Measurements from ENCODE around the gene MPST. TPM values are rescaled to one million over a fixed set of nuclear protein-coding genes. Genes with fewer than 3 reads are reported as not detected.

MPST gene
- total RNA-seq, 5 donors from 2014 or later (not counting 1 experiment from before 2014, with no cell fraction given): 2.4 to 10.7 (median 7.1) TPM

DNA sequence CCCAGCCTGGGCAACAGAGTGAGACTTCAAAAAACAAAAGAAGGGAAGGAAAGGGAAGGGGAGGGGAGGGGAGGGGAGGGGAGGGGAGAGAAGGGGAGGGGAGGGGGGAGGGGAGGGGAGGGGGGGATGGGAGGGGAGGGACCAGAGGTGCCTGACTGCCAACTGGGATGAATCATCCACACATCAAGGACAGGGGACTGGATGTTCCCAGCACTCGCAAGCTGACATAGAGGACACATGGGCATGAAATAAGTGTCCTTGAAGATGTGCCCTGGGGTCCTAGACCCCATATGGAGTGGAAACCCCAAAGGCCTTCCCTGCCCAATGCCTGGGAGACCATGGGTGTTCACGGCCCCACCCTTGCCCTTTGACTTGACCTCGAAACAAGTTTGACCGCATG, 20.1 kb upstream of the MPST start:
- H3K4me1 Mint-ChIP-seq: no peaks in the 10 kb centered on the region
- DNase-seq (no peak), ATAC-seq (replicated peaks in 1 of 4) (no peak)
- no peak overlapping the region for H3K4me3 ChIP-seq (ENCODE audit: control insufficient read depth in 1 of 2, extremely low read depth in 1 of 2, low read length in 1 of 2)
- peaks cover 0 to 35% of the 10 kb centered on the region in 2 experiments for H3K27me3 ChIP-seq (replicated peaks in 1 of 2; ENCODE audit: control insufficient read depth in 2 of 2, extremely low read depth in 1 of 2, insufficient read depth in 2 of 2, low read length in 1 of 2)
- H3K27me3 Mint-ChIP-seq: peaks cover 14 to 17% of the 10 kb centered on the region in 2 donors
- H3K36me3 ChIP-seq (ENCODE audit: control insufficient read depth in 2 of 2, extremely low read depth in 1 of 2, insufficient read depth in 1 of 2, low read length in 1 of 2): no peaks in the 10 kb centered on the region
- H3K27ac ChIP-seq (ENCODE audit: low read length): no peak overlapping the region
- POLR2A ChIA-PET: no interaction called here
- H3K27ac Mint-ChIP-seq: no peak overlapping the region
- no peak overlapping the region for H3K4me3 Mint-ChIP-seq
- H3K9me3 Mint-ChIP-seq: no peaks in the 10 kb centered on the region
- CTCF ChIA-PET: no interaction called here
- no peaks in the 10 kb centered on the region for H3K9me3 ChIP-seq
- H3K4me1 ChIP-seq (ENCODE audit: control insufficient read depth in 1 of 2, extremely low read depth in 1 of 2, insufficient read depth in 2 of 2, low read length in 2 of 2): no peaks in the 10 kb centered on the region
- H3K36me3 Mint-ChIP-seq: no peaks in the 10 kb centered on the region
- 83% methylated on average over 1 of the region's 4 CpGs for WGBS (ENCODE audit: insufficient coverage)

DNA sequence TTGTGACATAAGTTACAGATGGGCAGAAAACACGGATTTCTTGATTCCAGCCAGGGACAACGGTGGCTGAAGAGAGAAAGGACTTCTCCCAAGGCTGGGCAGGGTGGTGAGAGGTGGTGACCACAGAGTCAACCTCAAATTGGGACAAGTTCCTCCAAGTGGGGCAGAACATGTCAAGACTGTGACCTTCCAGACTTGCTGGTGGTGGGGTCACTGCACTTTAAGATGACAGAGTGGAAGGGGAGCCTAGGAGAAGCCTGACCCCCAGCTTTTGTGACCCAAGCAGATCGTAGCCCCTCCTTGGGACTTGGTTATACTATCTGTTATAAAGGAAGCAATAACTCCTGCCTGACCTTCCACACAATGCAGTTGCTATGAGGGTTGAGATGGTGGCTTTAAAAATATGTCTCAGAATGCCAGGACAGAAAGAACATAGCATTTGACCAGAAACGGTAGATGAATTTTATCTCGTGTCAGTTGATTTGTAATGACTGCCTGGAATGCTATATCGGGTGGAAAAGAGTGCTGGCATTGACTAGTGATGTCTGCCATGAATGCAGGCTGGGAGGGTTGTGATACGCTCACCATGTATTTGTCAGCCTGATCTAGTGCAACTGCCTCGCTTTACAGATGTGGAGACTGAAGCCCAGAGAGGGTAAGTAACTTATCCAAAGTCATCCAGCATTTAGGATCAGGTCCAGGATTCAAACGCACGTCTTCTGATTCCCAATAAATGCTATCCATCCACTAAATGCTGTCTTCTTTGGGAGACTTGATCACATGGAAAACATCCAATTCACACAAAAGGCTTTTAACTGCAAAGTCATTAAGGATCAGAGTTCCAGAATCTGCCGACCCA, 18.6 kb upstream of the MPST start:
- no peaks in the 10 kb centered on the region for H3K4me1 Mint-ChIP-seq

DNA sequence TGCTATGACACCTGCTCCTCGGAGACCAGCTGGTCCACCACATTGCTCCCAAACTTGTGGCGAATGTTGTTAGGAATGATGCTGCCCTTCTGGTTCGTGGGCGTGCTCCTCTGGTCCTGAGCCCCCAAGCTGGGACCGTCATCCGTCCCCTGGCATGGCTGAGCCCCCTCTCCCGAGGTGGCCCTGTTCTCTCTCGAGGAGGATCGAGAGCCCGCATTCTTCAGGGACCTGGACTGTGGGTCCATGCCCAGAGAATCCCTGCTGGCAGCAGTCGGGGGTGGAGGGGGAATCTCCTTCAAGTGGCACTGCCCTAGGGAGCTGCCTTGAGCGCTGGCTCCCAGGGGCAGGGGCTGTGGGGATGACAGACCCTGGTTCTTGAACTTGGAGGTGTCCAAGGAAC, 17.7 kb upstream of the MPST start:
- no peaks in the 10 kb centered on the region for H3K4me1 Mint-ChIP-seq
- CTCF ChIA-PET: no interaction called here
- peaks cover 13 to 18% of the 10 kb centered on the region in 2 donors for H3K27me3 Mint-ChIP-seq
- DNase-seq (no peak), ATAC-seq (replicated peaks in 1 of 4) (no peak)
- WGBS (ENCODE audit: insufficient coverage): 85% methylated on average over 11 of the region's 12 CpGs
- no peaks in the 10 kb centered on the region for H3K36me3 ChIP-seq (ENCODE audit: control insufficient read depth in 2 of 2, extremely low read depth in 1 of 2, insufficient read depth in 1 of 2, low read length in 1 of 2)
- no peaks in the 10 kb centered on the region for H3K9me3 Mint-ChIP-seq
- no peak overlapping the region for H3K27ac ChIP-seq (ENCODE audit: low read length)
- no peaks in the 10 kb centered on the region for H3K9me3 ChIP-seq
- POLR2A ChIA-PET: no interaction called here
- H3K4me3 Mint-ChIP-seq: no peak overlapping the region
- no peaks in the 10 kb centered on the region for H3K4me1 ChIP-seq (ENCODE audit: control insufficient read depth in 1 of 2, extremely low read depth in 1 of 2, insufficient read depth in 2 of 2, low read length in 2 of 2)
- no peak overlapping the region for H3K4me3 ChIP-seq (ENCODE audit: control insufficient read depth in 1 of 2, extremely low read depth in 1 of 2, low read length in 1 of 2)
- no peaks in the 10 kb centered on the region for H3K36me3 Mint-ChIP-seq
- H3K27me3 ChIP-seq (replicated peaks in 1 of 2; ENCODE audit: control insufficient read depth in 2 of 2, extremely low read depth in 1 of 2, insufficient read depth in 2 of 2, low read length in 1 of 2): peaks cover 0 to 29% of the 10 kb centered on the region in 2 experiments
- no peak overlapping the region for H3K27ac Mint-ChIP-seq

More for the DNA sequence above, 18.6 kb upstream of the MPST start:
- peaks cover 0 to 29% of the 10 kb centered on the region in 2 experiments for H3K27me3 ChIP-seq (replicated peaks in 1 of 2; ENCODE audit: control insufficient read depth in 2 of 2, extremely low read depth in 1 of 2, insufficient read depth in 2 of 2, low read length in 1 of 2)
- no peaks in the 10 kb centered on the region for H3K36me3 ChIP-seq (ENCODE audit: control insufficient read depth in 2 of 2, extremely low read depth in 1 of 2, insufficient read depth in 1 of 2, low read length in 1 of 2)
- H3K27me3 Mint-ChIP-seq: peaks cover 10 to 11% of the 10 kb centered on the region in 2 donors
- H3K4me3 ChIP-seq (ENCODE audit: control insufficient read depth in 1 of 2, extremely low read depth in 1 of 2, low read length in 1 of 2): no peak overlapping the region
- ChIA-PET CTCF (no interaction called here), POLR2A (no interaction called here)
- H3K4me3 Mint-ChIP-seq: no peak overlapping the region
- H3K27ac Mint-ChIP-seq: no peak overlapping the region
- 78% methylated on average over 6 of the region's 11 CpGs for WGBS (ENCODE audit: insufficient coverage)
- H3K4me1 ChIP-seq (ENCODE audit: control insufficient read depth in 1 of 2, extremely low read depth in 1 of 2, insufficient read depth in 2 of 2, low read length in 2 of 2): no peaks in the 10 kb centered on the region
- H3K9me3 ChIP-seq: no peaks in the 10 kb centered on the region
- H3K27ac ChIP-seq (ENCODE audit: low read length): no peak overlapping the region
- no peaks in the 10 kb centered on the region for H3K9me3 Mint-ChIP-seq
- no peak for ATAC-seq (replicated peaks in 1 of 4)
- no peak for DNase-seq
- no peaks in the 10 kb centered on the region for H3K36me3 Mint-ChIP-seq

DNA sequence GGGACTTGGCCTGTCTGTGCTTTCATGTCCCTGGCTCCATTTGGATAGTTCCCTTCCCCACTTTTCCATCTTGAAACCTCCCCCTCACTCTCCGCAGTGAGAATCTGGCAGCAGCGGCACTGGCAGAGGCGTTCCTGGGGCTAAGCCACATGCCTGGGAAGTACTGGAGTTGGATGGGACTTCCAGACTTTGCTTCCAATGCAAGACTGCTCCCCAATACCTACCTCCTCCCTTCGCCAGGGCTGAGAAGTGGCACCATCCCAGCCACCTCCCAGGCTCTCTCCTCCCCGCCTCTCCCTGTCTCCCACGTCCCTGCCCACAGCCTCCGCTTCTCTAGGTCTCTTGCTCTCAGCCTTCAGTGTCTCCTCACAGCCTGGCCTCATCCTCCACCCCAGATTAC, 16.9 kb upstream of the MPST start:
- no peaks in the 10 kb centered on the region for H3K4me1 Mint-ChIP-seq
- Histone ChIP-seq H3K27ac (ENCODE audit: low read length) (no peak overlapping the region), H3K27me3 (replicated peaks in 1 of 2; ENCODE audit: control insufficient read depth in 2 of 2, extremely low read depth in 1 of 2, insufficient read depth in 2 of 2, low read length in 1 of 2) (peaks cover 0 to 29% of the 10 kb centered on the region in 2 experiments), H3K4me1 (ENCODE audit: control insufficient read depth in 1 of 2, extremely low read depth in 1 of 2, insufficient read depth in 2 of 2, low read length in 2 of 2) (no peaks in the 10 kb centered on the region), H3K4me3 (ENCODE audit: control insufficient read depth in 1 of 2, extremely low read depth in 1 of 2, low read length in 1 of 2) (no peak overlapping the region), H3K36me3 (ENCODE audit: control insufficient read depth in 2 of 2, extremely low read depth in 1 of 2, insufficient read depth in 1 of 2, low read length in 1 of 2) (no peaks in the 10 kb centered on the region), H3K9me3 (no peaks in the 10 kb centered on the region)
- no CpG with 5 or more reads among the region's 7 CpGs for WGBS (ENCODE audit: insufficient coverage)
- peaks cover 11 to 19% of the 10 kb centered on the region in 2 donors for H3K27me3 Mint-ChIP-seq
- DNase-seq: no peak
- no peaks in the 10 kb centered on the region for H3K36me3 Mint-ChIP-seq
- H3K27ac Mint-ChIP-seq: no peak overlapping the region
- ChIA-PET POLR2A (no interaction called here), CTCF (interaction anchor here in 1 of 2 donors (0.6 kb wide), 1 partner anchor 988 kb away, joined by 3 read pairs; no protein-coding TSS in a partner anchor)
- no peaks in the 10 kb centered on the region for H3K9me3 Mint-ChIP-seq
- no peak overlapping the region for H3K4me3 Mint-ChIP-seq
- ATAC-seq (replicated peaks in 1 of 4): no peak

DNA sequence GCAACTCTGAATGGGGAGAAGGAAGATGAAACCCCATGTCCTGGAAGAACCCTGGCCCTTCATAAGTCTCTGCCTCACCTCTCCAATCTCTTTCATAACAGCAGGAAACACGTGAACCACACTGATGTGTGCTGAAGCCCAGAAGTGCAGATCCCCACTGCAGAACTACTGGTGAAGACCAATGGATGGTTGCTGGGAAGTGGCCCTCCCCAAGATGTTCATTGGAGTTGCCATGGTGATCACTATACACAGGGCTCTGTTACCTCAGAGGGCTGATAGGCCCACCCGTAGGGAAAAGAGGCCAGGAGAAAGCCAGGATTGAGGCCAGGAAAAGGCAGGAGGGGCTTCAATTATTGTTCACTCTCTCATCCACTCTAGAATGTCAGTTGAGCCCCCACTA, 11.9 kb upstream of the MPST start:
- ChIA-PET POLR2A (no interaction called here), CTCF (no interaction called here)
- no peaks in the 10 kb centered on the region for H3K36me3 Mint-ChIP-seq
- Histone ChIP-seq H3K27ac (ENCODE audit: low read length) (no peak overlapping the region), H3K36me3 (ENCODE audit: control insufficient read depth in 2 of 2, extremely low read depth in 1 of 2, insufficient read depth in 1 of 2, low read length in 1 of 2) (no peaks in the 10 kb centered on the region), H3K4me3 (ENCODE audit: control insufficient read depth in 1 of 2, extremely low read depth in 1 of 2, low read length in 1 of 2) (no peak overlapping the region), H3K27me3 (replicated peaks in 1 of 2; ENCODE audit: control insufficient read depth in 2 of 2, extremely low read depth in 1 of 2, insufficient read depth in 2 of 2, low read length in 1 of 2) (peaks cover 0 to 22% of the 10 kb centered on the region in 2 experiments), H3K9me3 (no peaks in the 10 kb centered on the region), H3K4me1 (ENCODE audit: control insufficient read depth in 1 of 2, extremely low read depth in 1 of 2, insufficient read depth in 2 of 2, low read length in 2 of 2) (no peaks in the 10 kb centered on the region)
- no peak overlapping the region for H3K4me3 Mint-ChIP-seq
- no CpG with 5 or more reads among the region's 2 CpGs for whole genome bisulfite sequencing (ENCODE audit: insufficient coverage)
- no peak for ATAC-seq (replicated peaks in 1 of 4)
- peaks cover 11 to 24% of the 10 kb centered on the region in 2 donors for H3K27me3 Mint-ChIP-seq
- DNase-seq: no peak
- no peak overlapping the region for H3K27ac Mint-ChIP-seq
- no peaks in the 10 kb centered on the region for H3K9me3 Mint-ChIP-seq
- H3K4me1 Mint-ChIP-seq: no peaks in the 10 kb centered on the region

DNA sequence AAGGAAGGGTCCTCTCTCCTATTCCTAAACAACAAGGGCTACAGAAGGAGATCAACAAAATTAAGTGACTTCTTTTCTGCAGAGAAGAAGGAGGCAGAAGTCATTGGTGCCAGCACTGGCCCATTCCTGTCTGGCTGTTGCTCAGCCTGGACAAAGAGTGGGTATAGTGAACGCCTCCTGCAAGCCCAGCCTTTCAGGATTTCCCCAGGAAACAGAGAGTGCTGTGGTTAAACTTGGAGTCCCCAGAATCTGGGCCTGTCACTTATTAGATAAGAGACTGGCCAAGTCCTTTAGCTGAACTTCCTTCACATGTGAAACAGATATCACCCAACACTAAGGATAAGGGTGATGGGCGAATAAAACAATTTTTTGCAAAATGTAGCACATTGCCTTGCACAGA, 11.2 kb upstream of the MPST start:
- Histone ChIP-seq H3K4me1 (ENCODE audit: control insufficient read depth in 1 of 2, extremely low read depth in 1 of 2, insufficient read depth in 2 of 2, low read length in 2 of 2) (no peaks in the 10 kb centered on the region), H3K4me3 (ENCODE audit: control insufficient read depth in 1 of 2, extremely low read depth in 1 of 2, low read length in 1 of 2) (no peak overlapping the region), H3K27ac (ENCODE audit: low read length) (no peak overlapping the region), H3K9me3 (no peaks in the 10 kb centered on the region), H3K27me3 (replicated peaks in 1 of 2; ENCODE audit: control insufficient read depth in 2 of 2, extremely low read depth in 1 of 2, insufficient read depth in 2 of 2, low read length in 1 of 2) (peaks cover 0 to 16% of the 10 kb centered on the region in 2 experiments), H3K36me3 (ENCODE audit: control insufficient read depth in 2 of 2, extremely low read depth in 1 of 2, insufficient read depth in 1 of 2, low read length in 1 of 2) (no peaks in the 10 kb centered on the region)
- Mint-ChIP-seq H3K9me3 (no peaks in the 10 kb centered on the region), H3K4me1 (no peaks in the 10 kb centered on the region), H3K27ac (no peak overlapping the region), H3K4me3 (no peak overlapping the region), H3K27me3 (peaks cover 4 to 20% of the 10 kb centered on the region in 2 donors), H3K36me3 (no peaks in the 10 kb centered on the region)
- WGBS (ENCODE audit: insufficient coverage): 0% methylated on average over 1 of the region's 2 CpGs
- no peak for ATAC-seq (replicated peaks in 1 of 4)
- POLR2A ChIA-PET: no interaction called here
- CTCF ChIA-PET: interaction anchor here in 1 of 2 donors (0.5 kb wide), 1 partner anchor 9 kb away, joined by 12 read pairs; no protein-coding TSS in a partner anchor
- DNase-seq: no peak

Measured in T-cell (primary cell).